Suprapubic skin (tissue), 4 donors: ENCODE measurements around the gene BRD3OS. TPM values are rescaled to one million over a fixed set of nuclear protein-coding genes. Genes with fewer than 3 reads are reported as not detected.

Experiments
- DNase-seq, 2 donors: peaks; one replicate each; pipeline ENCODE4 v3.0.0-alpha.2; 2019; ENCODE audit warnings: low spot score in 2 of 2
- H3K27ac ChIP-seq: fragments of 200-600 bp; sonication (generic); one replicate; pipeline ENCODE4 v1.5.1; 2019
- H3K27me3 ChIP-seq: fragments of 200-600 bp; sonication (generic); one replicate; pipeline ENCODE4 v1.5.1; 2019
- H3K36me3 ChIP-seq: fragments of 200-600 bp; sonication (generic); one replicate; pipeline ENCODE4 v1.5.1; 2019
- H3K4me1 ChIP-seq: fragments of 200-600 bp; sonication (generic); one replicate; pipeline ENCODE4 v1.5.1; 2019
- H3K4me3 ChIP-seq: fragments of 200-600 bp; sonication (generic); one replicate; pipeline ENCODE4 v1.5.1; 2019; ENCODE audit warnings: mild to moderate bottlenecking
- H3K9me3 ChIP-seq: fragments of 200-600 bp; sonication (generic); one replicate; pipeline ENCODE4 v1.5.1; 2019
- EP300 ChIP-seq: sonication (generic); formaldehyde crosslinking; IDR thresholded peaks from one replicate; pipeline ENCODE4 v1.6.1; 2017; ENCODE audit warnings: antibody characterized with exemption
- POLR2A ChIP-seq, 2 donors: fragments of 450-650 bp; IDR thresholded peaks; one replicate each; pipeline ENCODE4 v1.6.1; 2017; ENCODE audit warnings: antibody characterized with exemption in 2 of 2, mild to moderate bottlenecking in 2 of 2, moderate library complexity in 2 of 2
- POLR2AphosphoS5 ChIP-seq, 3 donors: sonication (generic); formaldehyde crosslinking; IDR thresholded peaks; one replicate each; pipeline ENCODE4 v1.6.1; 2017; ENCODE audit warnings: antibody characterized with exemption in 3 of 3
- WGBS: methylation state at CpG from one replicate; pipeline ENCODE4 v1.1.5; 2018; 5-methylcytosine and 5-hydroxymethylcytosine counted together
- total RNA-seq, 4 donors: library from RNA; depleted of rRNA; stranded (reverse); fragments of >200 nt; gene quantifications; one replicate each; pipeline ENCODE4 v1.1.0, GENCODE V29; 2016
- TF ChIP-seq, protein P1 (sequence below), 2 donors: fragments of 200-600 bp in 1 of 2; fragments of 450-650 bp in 1 of 2; sonication (generic) in 1 of 2; IDR thresholded peaks; one replicate each; pipeline ENCODE4 v1.5.1; 2016 to 2019; ENCODE audit warnings: antibody characterized with exemption in 2 of 2, mild to moderate bottlenecking in 1 of 2, moderate library complexity in 1 of 2

Gene BRD3OS
- total RNA-seq, 4 donors from 2014 or later = 6.2 to 10.4 (median 9.5) TPM

DNA sequence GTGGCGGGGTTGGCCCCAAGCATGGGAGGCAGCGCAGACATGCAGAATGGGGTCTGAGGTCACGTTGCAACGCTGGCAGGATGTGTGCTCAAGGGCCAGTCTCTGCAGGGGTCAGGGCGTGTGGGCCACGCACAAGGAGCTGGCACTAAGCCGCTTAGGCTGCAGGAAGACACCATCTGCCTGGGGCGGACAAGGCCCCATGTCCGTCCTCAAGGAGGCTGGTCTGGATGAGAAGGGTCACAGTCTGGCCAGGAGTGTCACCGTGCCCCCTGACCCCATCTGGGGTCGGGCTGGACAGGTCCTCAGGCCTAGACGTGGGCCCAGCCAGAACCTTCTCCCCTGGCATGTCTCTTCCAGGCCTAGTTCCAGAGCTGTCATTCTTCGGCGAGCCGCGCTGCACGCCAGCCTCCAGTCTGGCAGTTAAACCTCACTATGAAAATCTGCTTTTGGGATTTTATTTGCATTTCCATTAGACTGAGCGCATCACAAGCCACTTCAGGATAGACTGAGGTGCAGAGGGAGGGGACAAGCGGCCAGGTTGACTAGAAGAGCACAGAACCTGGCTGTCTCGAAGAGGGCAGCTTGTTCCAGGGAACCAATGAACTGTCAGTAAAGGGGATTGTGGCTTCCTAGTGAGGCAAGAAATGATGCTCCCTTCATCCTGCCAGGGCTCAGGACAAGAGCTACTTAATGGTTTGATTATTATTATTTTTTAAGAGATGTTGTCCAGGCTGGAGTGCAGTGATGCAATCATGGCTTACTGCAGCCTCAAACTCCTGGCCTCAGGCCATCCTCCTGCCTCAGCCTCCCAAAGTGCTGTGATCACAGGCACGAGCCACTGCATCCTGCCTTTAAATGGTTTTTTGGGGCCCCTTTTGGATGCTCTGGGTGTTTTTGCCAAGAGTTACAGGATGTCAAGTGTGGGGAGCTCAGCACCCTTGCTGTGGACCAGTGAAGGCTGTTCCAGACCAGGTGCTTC is 4.3 kb downstream of the BRD3OS start:
- TF ChIP-seq EP300 = no peak
- TF ChIP-seq POLR2AphosphoS5 (IDR thresholded peaks at IDR 0.05) = no peak
- TF ChIP-seq, protein P1, sequence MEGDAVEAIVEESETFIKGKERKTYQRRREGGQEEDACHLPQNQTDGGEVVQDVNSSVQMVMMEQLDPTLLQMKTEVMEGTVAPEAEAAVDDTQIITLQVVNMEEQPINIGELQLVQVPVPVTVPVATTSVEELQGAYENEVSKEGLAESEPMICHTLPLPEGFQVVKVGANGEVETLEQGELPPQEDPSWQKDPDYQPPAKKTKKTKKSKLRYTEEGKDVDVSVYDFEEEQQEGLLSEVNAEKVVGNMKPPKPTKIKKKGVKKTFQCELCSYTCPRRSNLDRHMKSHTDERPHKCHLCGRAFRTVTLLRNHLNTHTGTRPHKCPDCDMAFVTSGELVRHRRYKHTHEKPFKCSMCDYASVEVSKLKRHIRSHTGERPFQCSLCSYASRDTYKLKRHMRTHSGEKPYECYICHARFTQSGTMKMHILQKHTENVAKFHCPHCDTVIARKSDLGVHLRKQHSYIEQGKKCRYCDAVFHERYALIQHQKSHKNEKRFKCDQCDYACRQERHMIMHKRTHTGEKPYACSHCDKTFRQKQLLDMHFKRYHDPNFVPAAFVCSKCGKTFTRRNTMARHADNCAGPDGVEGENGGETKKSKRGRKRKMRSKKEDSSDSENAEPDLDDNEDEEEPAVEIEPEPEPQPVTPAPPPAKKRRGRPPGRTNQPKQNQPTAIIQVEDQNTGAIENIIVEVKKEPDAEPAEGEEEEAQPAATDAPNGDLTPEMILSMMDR (IDR thresholded peaks at IDR 0.05) = no peak
- TF ChIP-seq POLR2A (IDR thresholded peaks at IDR 0.05) = no peak
- no peak overlapping the region for H3K4me3 ChIP-seq
- 93% methylated on average over 21 of the region's 21 CpGs for WGBS

DNA sequence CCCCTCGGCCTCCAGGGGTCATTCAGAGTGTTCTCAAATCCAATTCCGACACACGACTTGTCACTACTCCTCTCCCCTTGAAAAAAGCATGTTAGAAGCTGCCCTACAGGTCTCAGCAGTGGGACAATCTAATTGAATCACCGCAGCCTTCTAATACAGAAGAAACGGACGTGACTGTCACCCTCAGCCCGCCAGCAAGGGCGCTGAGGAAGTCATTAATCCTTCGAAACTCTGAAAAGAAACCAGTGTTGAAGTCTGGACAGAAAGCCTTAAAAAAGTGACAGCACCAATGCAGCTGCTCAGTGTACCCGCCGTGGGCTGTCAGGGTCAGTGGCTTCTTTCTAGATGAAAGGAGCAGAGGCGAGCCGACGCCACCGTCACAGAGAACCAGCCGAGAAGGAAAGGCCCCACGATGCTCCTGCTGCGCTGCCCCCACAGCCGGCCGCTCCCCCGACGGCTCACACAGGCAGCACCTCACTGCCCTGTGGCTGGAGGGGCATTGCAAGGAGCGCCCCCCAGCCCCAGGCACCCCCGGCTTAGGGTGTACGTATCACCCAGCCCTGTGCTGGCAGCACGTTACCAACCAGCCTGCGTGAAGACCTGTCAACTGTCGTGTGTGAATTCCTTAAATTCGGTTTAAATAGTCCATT is 5.7 kb downstream of the BRD3OS start:
- WGBS = 90% methylated on average over 17 of the region's 29 CpGs
- H3K27ac ChIP-seq = no peak overlapping the region
- TF ChIP-seq POLR2AphosphoS5 (IDR thresholded peaks at IDR 0.05) (no peak), POLR2A (IDR thresholded peaks at IDR 0.05) (no peak), EP300 (no peak)
- H3K36me3 ChIP-seq = peaks cover 52% of the 10 kb centered on the region
- no peaks in the 10 kb centered on the region for H3K27me3 ChIP-seq
- H3K9me3 ChIP-seq = no peaks in the 10 kb centered on the region
- no peak overlapping the region for H3K4me3 ChIP-seq
- H3K4me1 ChIP-seq = peaks cover 4% of the 10 kb centered on the region
- DNase-seq = no peak

More for the DNA sequence above, 4.3 kb downstream of the BRD3OS start:
- no peaks in the 10 kb centered on the region for H3K9me3 ChIP-seq
- H3K36me3 ChIP-seq = peaks cover 38% of the 10 kb centered on the region
- H3K4me1 ChIP-seq = peaks cover 13% of the 10 kb centered on the region
- H3K27me3 ChIP-seq = no peaks in the 10 kb centered on the region
- no peak overlapping the region for H3K27ac ChIP-seq
- DNase-seq = no peak

DNA sequence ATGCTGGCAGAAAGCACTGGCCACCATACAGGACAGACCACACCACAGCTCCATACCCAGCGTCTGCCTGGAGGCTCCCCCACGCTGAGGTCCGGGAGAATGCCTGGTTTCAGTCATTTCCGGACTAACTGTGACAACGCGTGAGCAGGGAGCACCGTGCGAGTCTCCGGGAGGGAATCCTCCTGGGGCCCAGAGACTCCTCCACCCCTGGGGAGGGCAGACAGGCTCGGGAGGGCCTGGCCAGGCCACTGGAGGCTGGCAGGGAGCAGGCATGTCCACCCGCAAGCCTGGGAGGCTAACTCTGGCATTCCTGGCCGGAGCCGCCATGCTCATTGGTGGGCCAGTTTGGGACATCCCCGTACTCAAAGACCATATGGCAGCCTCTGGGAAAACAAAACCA is 6.5 kb downstream of the BRD3OS start:
- Histone ChIP-seq H3K27ac (no peak overlapping the region), H3K27me3 (no peaks in the 10 kb centered on the region), H3K36me3 (peaks cover 61% of the 10 kb centered on the region), H3K4me1 (no peaks in the 10 kb centered on the region), H3K4me3 (no peak overlapping the region), H3K9me3 (no peaks in the 10 kb centered on the region)
- peak in 1 of 2 donors; percentile 35 for DNase-seq
- WGBS = 91% methylated on average over 8 of the region's 14 CpGs
- TF ChIP-seq POLR2A (IDR thresholded peaks at IDR 0.05) (no peak), EP300 (no peak), POLR2AphosphoS5 (IDR thresholded peaks at IDR 0.05) (no peak)
- TF ChIP-seq, protein P1 (IDR thresholded peaks at IDR 0.05) = no peak

DNA sequence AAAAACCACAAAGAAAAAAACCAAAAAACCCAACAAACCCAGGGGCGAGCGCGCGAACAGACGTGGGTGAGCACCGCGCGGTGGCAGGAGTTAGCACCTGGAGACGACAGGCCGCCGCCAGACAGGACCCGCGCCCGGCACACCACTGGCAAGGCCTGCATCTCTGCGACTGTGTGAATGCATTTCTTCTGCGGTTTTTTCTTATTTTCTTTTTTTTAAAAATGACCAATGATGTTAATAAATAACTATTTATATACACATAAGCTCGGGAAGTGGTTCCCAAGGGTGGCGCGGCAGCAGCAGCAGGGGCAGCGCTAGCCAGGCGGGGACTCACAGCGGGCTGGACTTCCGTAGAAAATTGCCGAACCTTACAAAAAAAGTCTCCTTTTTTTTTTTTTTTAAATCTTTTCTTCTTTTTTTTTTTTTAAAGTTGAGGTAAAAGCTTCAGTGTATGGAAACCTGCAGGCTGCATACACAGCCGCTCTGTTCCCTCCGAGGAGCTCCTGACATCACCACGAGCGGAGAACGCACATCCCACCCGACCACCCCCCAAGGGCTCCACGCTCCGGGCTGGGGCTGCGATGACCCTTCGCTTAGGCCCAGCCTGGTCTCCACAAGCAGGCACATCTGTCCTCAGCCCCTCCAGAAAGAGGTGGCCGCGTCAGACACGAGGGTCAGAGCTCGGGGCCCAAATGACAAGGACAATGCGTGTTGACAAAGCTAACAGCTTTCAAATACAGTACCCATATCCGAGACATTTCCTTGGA is 7.4 kb downstream of the BRD3OS start:
- no peaks in the 10 kb centered on the region for H3K4me1 ChIP-seq
- no peak overlapping the region for H3K4me3 ChIP-seq
- no peaks in the 10 kb centered on the region for H3K27me3 ChIP-seq
- TF ChIP-seq, protein P1 (IDR thresholded peaks at IDR 0.05) = no peak
- TF ChIP-seq POLR2A (IDR thresholded peaks at IDR 0.05) = no peak
- 94% methylated on average over 40 of the region's 40 CpGs for WGBS
- H3K27ac ChIP-seq = no peak overlapping the region
- peak in 1 of 2 donors; percentile 46 for DNase-seq
- H3K9me3 ChIP-seq = no peaks in the 10 kb centered on the region
- peaks cover 67% of the 10 kb centered on the region for H3K36me3 ChIP-seq

DNA sequence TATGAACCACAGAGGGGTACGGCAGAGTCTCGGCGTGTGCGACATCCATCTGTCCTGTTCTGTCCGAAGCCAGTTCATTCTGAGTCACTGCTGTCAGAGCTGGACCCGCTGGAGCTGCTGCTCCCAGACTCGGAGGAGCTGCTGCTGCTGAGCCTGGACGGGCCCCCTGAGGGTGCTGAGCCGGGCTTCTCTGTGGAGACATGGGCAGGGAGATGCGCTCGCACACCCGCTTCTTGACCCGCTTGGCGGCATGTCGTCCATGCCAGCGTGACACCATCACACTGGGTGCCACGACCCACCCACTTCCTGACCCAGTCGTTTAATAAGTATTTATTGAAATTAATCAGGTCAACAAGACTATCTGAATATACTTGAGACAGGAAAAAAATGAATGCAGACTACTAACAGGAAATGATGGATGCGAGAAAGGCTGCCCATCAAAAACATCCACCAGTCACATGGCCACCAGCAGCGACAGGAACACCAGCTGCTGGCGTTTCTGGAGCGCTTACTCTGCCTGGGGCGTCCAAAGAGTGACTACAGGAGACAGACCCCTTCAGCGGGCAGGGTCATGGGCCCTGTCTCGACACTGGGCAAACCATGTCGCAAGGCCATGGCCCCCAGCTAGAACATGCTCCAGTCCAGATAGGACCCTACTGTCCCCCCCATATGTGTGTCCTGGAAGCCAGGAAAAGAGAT is 8.4 kb downstream of the BRD3OS start:
- TF ChIP-seq EP300 = no peak
- TF ChIP-seq POLR2AphosphoS5 (IDR thresholded peaks at IDR 0.05) = no peak
- no peak for TF ChIP-seq POLR2A (IDR thresholded peaks at IDR 0.05)
- TF ChIP-seq, protein P1 (IDR thresholded peaks at IDR 0.05) = no peak
- peak in 1 of 2 donors; percentile 50 for DNase-seq
- WGBS = 92% methylated on average over 23 of the region's 26 CpGs
- H3K36me3 ChIP-seq = peaks cover 76% of the 10 kb centered on the region
- H3K4me3 ChIP-seq = no peak overlapping the region
- H3K27me3 ChIP-seq = no peaks in the 10 kb centered on the region
- H3K27ac ChIP-seq = no peak overlapping the region
- H3K9me3 ChIP-seq = no peaks in the 10 kb centered on the region
- no peaks in the 10 kb centered on the region for H3K4me1 ChIP-seq
